Chondrocyte (in vitro differentiated cells): ENCODE data around the gene GANC. TPM values are rescaled to one million over a fixed set of nuclear protein-coding genes. Genes with fewer than 3 reads are reported as not detected.

Experiments
- DNase-seq: peaks from one replicate; pipeline ENCODE4 v3.0.0; 2021; ENCODE audit warnings: mixed read lengths, low spot score
- H3K27ac Mint-ChIP-seq: one replicate; pipeline ENCODE4 v1.8.0; 2021; ENCODE audit warnings: mild to moderate bottlenecking, moderate library complexity, mixed read lengths; ENCODE audit not compliant: unreplicated experiment
- H3K27me3 Mint-ChIP-seq: 2 replicates; pipeline ENCODE4 v1.8.0; 2021; ENCODE audit warnings: low read depth, mixed read lengths
- H3K36me3 Mint-ChIP-seq: 2 replicates; pipeline ENCODE4 v1.8.0; 2021; ENCODE audit warnings: low read depth, mixed read lengths
- H3K4me1 Mint-ChIP-seq: 2 replicates; pipeline ENCODE4 v1.8.0; 2021; ENCODE audit warnings: low read depth, mild to moderate bottlenecking, mixed read lengths
- H3K4me3 Mint-ChIP-seq: one replicate; pipeline ENCODE4 v1.8.0; 2021; ENCODE audit warnings: mild to moderate bottlenecking, moderate library complexity, mixed read lengths; ENCODE audit not compliant: unreplicated experiment
- H3K9me3 Mint-ChIP-seq: 2 replicates; pipeline ENCODE4 v1.8.0; 2021; ENCODE audit warnings: low read depth, mixed read lengths
- total RNA-seq: library from RNA; stranded (reverse); gene quantifications from 3 replicates; pipeline ENCODE4 v1.2.1, GENCODE V29; 2021
- TF ChIP-seq, protein P1 (sequence below): fragments of 200-600 bp; sonication (generic); IDR thresholded peaks from 2 replicates; pipeline ENCODE4 v1.5.0; 2021; ENCODE audit warnings: antibody characterized with exemption, mild to moderate bottlenecking, moderate library complexity

Gene GANC
- total RNA-seq, 1 donor from 2014 or later, result 20.7 TPM

DNA sequence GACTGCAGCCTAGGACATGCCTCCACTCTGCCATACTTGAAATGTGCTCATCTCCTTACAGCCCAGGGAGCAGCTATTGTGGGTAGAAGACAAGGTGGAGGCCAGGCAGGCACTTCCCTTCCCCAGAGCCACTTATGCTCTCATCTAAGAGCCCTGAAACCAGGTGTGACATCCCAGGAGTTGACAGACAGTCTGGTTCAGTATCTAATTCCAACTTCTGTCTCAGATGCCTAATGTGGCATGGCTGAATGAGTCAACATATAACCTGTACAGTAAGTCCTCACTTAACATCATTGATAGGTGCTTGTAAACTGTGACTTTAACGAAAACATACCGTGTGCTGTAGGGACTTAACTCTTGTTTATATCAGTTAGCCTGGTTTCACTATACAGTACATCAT, 85.1 kb downstream of the GANC start:
- TF ChIP-seq, protein P1, sequence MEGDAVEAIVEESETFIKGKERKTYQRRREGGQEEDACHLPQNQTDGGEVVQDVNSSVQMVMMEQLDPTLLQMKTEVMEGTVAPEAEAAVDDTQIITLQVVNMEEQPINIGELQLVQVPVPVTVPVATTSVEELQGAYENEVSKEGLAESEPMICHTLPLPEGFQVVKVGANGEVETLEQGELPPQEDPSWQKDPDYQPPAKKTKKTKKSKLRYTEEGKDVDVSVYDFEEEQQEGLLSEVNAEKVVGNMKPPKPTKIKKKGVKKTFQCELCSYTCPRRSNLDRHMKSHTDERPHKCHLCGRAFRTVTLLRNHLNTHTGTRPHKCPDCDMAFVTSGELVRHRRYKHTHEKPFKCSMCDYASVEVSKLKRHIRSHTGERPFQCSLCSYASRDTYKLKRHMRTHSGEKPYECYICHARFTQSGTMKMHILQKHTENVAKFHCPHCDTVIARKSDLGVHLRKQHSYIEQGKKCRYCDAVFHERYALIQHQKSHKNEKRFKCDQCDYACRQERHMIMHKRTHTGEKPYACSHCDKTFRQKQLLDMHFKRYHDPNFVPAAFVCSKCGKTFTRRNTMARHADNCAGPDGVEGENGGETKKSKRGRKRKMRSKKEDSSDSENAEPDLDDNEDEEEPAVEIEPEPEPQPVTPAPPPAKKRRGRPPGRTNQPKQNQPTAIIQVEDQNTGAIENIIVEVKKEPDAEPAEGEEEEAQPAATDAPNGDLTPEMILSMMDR, result no peak
- Mint-ChIP-seq H3K9me3 (no peaks in the 10 kb centered on the region), H3K27me3 (no peaks in the 10 kb centered on the region), H3K27ac (no peak overlapping the region), H3K4me1 (peaks cover 4% of the 10 kb centered on the region), H3K36me3 (peaks cover 9% of the 10 kb centered on the region), H3K4me3 (no peak overlapping the region)
- no peak for DNase-seq

DNA sequence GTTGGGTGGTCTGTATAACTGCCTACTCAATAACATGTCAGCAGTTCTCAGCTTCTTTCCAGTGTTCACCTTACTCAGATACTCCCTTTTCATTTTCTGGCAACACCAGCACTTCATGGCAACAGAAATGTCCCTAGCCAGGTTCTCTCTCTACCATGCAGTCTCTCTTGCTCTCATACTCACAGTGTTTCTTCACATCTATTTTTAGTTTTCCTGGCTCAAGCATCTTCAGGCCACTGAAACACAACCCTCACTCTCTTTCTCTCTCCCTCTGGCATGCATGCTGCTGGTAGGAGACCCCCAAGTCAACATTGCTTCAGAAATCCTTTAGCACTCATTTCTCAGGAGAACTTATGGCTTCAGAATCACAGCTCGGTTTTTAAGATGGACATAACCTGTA, 86.2 kb downstream of the GANC start, which contains the start of gene CAPN3:
Gene CAPN3, plus strand, starts transcription at position 253 of the 400 bp plus-strand sequence. CDS start 305 bp downstream, outside the sequence.
- Mint-ChIP-seq H3K27me3 (no peaks in the 10 kb centered on the region), H3K36me3 (peaks cover 6% of the 10 kb centered on the region), H3K9me3 (no peaks in the 10 kb centered on the region), H3K27ac (peak within 1 kb of the TSS; percentile 42), H3K4me3 (no peak within 1 kb of the TSS), H3K4me1 (peaks cover 4% of the 10 kb centered on the region)
- TF ChIP-seq, protein P1, result no peak
- DNase-seq, result no peak

DNA sequence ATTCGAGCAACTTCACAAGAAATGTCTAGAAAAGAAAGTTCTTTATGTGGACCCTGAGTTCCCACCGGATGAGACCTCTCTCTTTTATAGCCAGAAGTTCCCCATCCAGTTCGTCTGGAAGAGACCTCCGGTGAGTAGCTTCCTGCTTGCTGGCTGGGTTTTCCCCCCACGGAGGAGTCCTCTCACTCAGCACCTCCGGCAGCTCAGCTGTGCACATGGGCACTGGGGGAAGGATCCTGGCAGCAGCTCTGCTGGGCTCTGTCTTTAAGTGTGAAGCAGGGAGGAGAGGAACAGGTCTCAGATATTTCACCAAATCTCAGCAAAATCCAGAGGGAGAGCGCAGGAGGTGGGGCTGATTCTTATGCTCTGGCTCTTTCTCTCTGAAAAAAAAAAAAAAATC, 87.0 kb downstream of the GANC start:
- H3K27me3 Mint-ChIP-seq, result no peaks in the 10 kb centered on the region

DNA sequence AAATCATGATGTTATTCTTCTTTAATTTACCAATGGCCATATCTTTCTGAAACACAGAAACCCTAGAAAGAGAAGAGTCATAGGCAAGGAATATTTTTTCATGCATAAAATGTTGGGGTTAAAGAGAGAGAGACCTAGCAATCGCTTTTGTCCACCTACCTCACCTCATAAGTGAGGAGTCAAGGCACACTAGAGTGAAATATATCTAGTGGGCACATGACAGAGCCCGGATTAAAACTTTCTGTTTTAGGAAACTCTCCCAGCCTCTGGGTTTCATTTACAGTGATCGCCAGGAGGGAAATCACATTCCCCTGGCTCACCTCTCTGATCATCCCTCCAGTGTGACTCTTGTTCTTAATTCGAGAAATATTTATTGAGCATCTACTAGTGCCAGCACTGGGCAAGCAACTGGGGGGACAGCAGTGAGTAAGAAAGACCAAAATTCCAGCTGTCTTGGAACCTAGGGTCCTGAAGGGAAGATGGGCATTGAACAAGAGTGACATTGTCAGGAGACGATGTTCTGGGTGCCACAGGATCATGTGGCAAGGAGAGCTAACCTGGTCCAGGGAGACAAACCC, 87.6 kb downstream of the GANC start:
- no peak for DNase-seq
- H3K36me3 Mint-ChIP-seq, result peaks cover 6% of the 10 kb centered on the region
- peaks cover 4% of the 10 kb centered on the region for H3K4me1 Mint-ChIP-seq
- no peaks in the 10 kb centered on the region for H3K9me3 Mint-ChIP-seq
- TF ChIP-seq, protein P1, result no peak
- no peaks in the 10 kb centered on the region for H3K27me3 Mint-ChIP-seq
- H3K27ac Mint-ChIP-seq, result no peak overlapping the region
- H3K4me3 Mint-ChIP-seq, result no peak overlapping the region

More for the DNA sequence above, 87.0 kb downstream of the GANC start:
- Mint-ChIP-seq H3K4me1 (peaks cover 4% of the 10 kb centered on the region), H3K9me3 (no peaks in the 10 kb centered on the region), H3K36me3 (peaks cover 6% of the 10 kb centered on the region), H3K4me3 (no peak overlapping the region), H3K27ac (no peak overlapping the region)
- TF ChIP-seq, protein P1, result no peak
- DNase-seq, result no peak

DNA sequence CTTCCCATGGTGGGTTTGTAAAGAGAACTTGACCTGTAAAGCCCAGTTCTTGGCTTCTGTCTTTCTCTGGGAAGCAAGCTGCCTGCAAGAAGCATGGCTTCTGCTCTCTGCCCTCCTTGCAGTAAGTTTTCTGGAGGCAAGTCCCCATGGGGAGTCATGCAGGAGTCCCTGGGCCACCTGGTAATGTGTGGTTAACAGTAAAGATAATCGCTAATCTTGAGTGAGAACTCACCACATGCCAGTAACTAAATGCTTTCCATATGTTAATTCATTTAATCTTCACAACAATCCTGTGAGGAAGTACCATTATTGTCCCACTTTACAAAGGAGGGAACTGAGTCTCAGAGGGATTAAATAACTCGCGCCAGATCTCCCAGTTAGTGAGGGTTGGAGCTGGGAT, 90.5 kb downstream of the GANC start:
- peaks cover 4% of the 10 kb centered on the region for H3K4me1 Mint-ChIP-seq
- no peak overlapping the region for H3K4me3 Mint-ChIP-seq
- TF ChIP-seq, protein P1, result no peak

More for the DNA sequence above, 90.5 kb downstream of the GANC start:
- Mint-ChIP-seq H3K27me3 (no peaks in the 10 kb centered on the region), H3K27ac (no peak overlapping the region), H3K36me3 (peaks cover 6% of the 10 kb centered on the region), H3K9me3 (no peaks in the 10 kb centered on the region)
- no peak for DNase-seq
